Stimulated activated naive CD4-positive, alpha-beta T cell treated with Interleukin-2 at 50 U/mL for 16 hours (primary cell): ENCODE measurements around the gene CDK4.

Experiments
- DNase-seq: peaks from one replicate; lab custom pipeline; 2025; lab: John Stamatoyannopoulos, UW

The CDK4 gene

GRCh38 chr12:57771873-57772428 is 19.8 kb upstream of the CDK4 start, which contains the start of gene METTL1:
Gene METTL1 (minus strand): TSS chr12:57772105. CDS start chr12:57772083, 22 bp downstream.
- peak; percentile 95 for DNase-seq

- DNase-seq, result peak; percentile 90
Observed at GRCh38 chr12:57771236-57771872, 19.2 kb upstream of the CDK4 start.

GRCh38 chr12:57770734-57771133 is 18.6 kb upstream of the CDK4 start:
- DNase-seq, result no peak

GRCh38 chr12:57769594-57769993 is 17.5 kb upstream of the CDK4 start:
- no peak for DNase-seq

- no peak for DNase-seq
Observed at GRCh38 chr12:57767876-57768275, 15.8 kb upstream of the CDK4 start.

GRCh38 chr12:57767305-57767698 is 15.2 kb upstream of the CDK4 start:
- DNase-seq, result no peak

GRCh38 chr12:57766464-57767304 is 14.6 kb upstream of the CDK4 start, which contains the start of gene CYP27B1:
Gene CYP27B1 (minus strand): TSS chr12:57767078. CDS start chr12:57767041, 37 bp downstream.
- no peak for DNase-seq

GRCh38 chr12:57765698-57766463 is 13.8 kb upstream of the CDK4 start:
- no peak for DNase-seq

GRCh38 chr12:57765003-57765697 is 13.0 kb upstream of the CDK4 start:
- DNase-seq, result peak; percentile 59

- DNase-seq, result peak; percentile 39
Observed at GRCh38 chr12:57764662-57765002, 12.5 kb upstream of the CDK4 start.

GRCh38 chr12:57763881-57764661 is 12.0 kb upstream of the CDK4 start:
- no peak for DNase-seq

- no peak for DNase-seq
Observed at GRCh38 chr12:57762463-57762862, 10.4 kb upstream of the CDK4 start.

GRCh38 chr12:57761391-57761998 is 9.4 kb upstream of the CDK4 start:
- no peak for DNase-seq

- no peak for DNase-seq
Observed at GRCh38 chr12:57760347-57760982, 8.4 kb upstream of the CDK4 start.

GRCh38 chr12:57759360-57759980 is 7.4 kb upstream of the CDK4 start:
- peak; percentile 40 for DNase-seq

- no peak for DNase-seq
Observed at GRCh38 chr12:57758552-57759359, 6.6 kb upstream of the CDK4 start.

GRCh38 chr12:57757771-57758170 is 5.7 kb upstream of the CDK4 start:
- DNase-seq, result no peak
